ENCODE data around the gene BIK. TPM values are rescaled to one million over a fixed set of nuclear protein-coding genes. Genes with fewer than 3 reads are reported as not detected.
"Not testable (repeated sequence)": the region's sequence is repeated elsewhere in the genome, so short reads cannot be mapped to it uniquely, and the experiment has no call there.

Gene BIK
- total RNA-seq, 1 donor from 2014 or later: not detected

DNA sequence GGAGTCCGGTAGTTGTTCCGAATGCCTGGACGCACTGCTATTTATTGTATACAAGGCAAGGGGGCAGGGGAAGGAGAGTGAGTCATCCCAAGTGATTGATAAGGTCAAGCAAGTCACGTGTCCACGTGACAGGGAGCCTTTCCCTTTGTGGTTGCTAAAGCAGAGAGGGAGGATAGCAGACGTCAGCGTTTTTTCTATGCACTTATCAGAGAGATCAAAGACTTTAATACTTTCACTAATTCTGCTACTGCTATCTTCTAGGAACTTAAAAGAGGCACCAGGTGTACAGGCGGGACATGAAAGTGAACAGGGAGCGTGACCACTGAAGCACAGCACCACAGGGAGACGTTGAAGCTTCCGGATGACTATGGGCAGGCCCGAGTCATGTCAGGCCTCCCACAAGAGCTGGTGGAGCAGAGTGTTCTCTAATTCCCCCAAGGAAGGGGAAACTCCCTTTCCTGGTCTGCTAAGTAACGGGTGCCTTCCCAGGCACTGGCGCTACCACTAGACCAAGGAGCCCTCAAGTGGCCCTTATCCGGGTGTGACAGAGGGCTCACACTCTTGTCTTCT is 6.4 kb upstream of the BIK start:
- not testable (repeated sequence) for DNase-seq (ENCODE audit: low spot score)

DNA sequence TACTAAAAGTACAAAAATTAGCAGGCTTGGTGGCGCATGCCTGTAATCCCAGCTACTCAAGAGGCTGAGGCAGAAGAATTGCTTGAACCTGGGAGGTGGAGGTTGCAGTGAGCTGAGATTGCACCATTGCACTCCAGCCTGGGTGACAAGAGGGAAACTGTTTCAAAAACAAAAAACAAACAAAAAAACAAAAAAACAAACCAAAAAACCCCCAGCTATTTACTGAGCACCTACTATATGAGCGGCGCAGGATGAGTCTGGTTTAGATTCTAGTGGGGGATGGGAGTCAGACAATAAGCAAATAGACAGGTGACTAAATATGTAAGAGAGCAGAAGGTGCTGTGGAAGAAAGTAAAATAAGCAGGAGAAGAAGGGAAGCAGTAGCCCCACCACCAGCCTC is 5.6 kb upstream of the BIK start:
- DNase-seq (ENCODE audit: low spot score): not testable (repeated sequence)

DNA sequence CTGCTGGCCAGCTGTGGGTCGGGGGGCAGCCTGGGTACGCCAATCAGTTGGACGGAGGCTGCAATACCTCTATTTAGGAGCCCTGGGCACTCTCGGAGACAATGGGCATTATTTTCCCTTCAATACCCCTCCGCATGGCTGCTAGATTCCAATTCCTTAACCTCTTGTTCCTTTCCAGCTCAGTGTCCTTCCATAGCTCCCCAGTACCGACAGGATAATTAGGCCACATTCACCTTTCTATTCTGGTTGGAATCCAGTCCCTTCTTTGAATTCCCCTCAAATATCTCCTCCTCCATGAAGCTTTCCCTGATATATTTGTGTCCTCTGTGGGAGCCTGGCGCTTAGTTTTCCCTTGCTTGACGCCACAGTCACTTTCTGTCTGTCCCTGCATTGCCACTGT is 4.2 kb upstream of the BIK start:
- no peak for DNase-seq (ENCODE audit: low spot score)

- no peak for DNase-seq (ENCODE audit: low spot score)
Measured at GRCh38 chr22:43109511-43109910, 1.0 kb upstream of the BIK start.

GRCh38 chr22:43109921-43110443 is 568 bp upstream of the BIK start:
- DNase-seq (ENCODE audit: low spot score): no peak

DNA sequence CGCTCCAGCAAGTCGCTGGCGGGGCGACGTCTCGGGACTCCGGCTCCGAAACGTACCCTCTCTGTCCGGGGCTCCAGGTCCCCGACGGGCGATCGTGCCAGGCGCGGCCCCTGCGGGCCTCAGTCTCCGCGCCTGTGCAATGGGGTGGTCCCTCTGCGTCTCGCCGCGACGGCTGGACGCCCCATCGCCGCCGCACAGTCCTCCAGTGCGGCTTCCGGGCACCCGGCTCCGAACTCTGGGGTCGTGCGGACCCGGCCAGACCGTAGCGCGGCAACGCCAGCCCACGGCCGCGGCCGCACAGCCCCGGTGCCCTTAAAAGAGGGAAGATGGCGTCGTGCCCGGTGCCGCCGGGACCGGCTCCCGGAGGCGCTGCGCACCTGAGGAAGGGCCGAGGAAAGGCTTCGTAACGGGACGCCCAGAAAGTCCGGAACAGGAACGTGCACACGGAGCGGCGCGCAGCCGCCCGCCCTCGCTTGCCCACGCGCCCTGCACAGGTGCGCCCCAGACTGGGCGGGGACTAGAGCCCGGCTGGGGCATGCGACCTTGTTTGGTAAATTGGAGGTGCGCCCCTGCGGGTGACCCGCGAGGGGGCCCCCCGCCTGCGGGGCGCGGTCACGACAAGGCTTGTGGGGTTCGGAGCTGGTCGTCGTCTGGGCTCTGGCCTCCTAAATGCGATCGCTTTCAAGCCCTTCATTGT is 525 bp downstream of the BIK start:
- no peak for DNase-seq (ENCODE audit: low spot score)

GRCh38 chr22:43113526-43114251 is 3.1 kb downstream of the BIK start:
- no peak for DNase-seq (ENCODE audit: low spot score)

DNA sequence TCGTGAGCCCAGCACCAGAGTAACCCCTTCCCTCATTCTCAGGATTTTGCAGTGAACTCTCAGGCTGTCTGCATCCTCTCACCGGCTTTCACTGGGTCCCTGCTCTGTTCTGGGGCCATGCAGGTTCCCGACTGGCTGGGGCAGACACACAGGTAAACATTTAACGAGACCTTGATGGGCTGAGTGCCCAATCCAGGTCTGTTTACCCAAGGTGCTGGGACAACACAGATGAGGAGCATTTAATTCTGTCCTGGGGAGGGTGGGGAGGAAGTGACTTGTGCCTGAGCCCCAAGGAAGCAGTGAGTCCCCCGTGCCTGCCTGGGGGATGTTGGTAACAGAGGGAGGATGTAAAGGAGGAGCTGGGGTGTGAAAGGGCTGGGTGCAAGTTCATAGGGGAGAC is 4.4 kb downstream of the BIK start:
- DNase-seq (ENCODE audit: low spot score): no peak

DNA sequence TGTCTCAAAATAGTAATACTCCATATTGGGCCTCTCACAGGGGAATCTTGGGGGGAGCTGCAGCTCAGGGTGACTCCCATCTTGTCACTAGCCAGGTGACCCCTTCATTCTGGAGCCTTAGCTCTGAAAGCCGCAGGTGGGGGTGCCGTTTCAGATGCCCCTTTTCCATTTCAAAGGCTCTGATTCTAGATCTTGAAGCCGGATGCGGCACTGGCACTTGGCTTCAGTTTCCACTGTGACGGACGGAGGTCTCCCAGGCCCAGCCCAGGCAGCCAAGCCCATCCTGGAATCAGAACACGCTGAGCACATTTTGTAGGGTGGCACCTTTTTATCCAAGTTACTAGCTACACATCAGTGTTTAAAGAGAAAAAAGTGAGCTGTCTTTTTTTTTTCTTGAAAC is 6.4 kb downstream of the BIK start:
- no peak for DNase-seq (ENCODE audit: low spot score)

DNA sequence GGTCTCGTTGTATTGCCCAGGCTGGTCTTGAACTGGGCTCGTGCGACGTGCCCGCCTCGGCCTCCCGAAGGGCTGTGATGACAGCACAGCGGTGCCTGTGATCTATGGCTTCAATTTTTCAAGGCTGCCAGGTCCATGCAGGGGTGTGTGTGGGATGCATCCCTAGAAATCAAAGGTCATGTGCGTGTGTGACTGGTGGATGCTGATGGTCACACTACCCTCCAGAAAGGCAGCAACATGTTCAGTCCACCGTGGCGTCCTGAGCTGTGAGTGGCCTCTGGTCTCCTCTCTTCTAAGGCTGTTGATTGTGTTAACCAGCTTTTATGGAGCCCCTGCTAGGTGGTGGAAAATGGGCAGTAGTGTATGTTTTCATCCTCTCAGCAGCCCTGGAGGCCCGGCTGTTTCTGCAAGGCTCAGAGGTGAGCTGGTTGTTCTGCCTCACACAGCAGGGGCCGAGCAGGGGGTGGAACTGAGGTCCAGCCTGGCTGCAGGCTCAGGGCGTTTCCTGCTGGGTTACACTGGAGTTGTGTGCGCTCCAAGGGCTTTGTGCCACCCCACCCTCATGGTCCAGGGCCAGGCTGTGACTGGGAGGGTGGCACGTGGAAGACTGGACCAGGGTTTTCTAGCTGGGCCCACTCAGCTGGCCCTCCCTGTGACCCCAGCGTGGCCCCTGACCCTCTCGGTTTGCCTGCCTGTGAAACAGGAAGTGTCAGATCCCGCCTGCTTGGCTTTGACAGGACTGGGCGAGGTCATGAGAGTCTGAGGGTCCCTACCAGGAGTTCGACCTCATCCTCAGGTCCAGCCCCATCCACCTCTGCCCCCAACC is 7.7 kb downstream of the BIK start:
- DNase-seq (ENCODE audit: low spot score): no peak

GRCh38 chr22:43118953-43119458 is 8.5 kb downstream of the BIK start:
- no peak for DNase-seq (ENCODE audit: low spot score)

GRCh38 chr22:43126501-43127165 is 16.1 kb downstream of the BIK start:
- DNase-seq (ENCODE audit: low spot score): no peak

- no peak for DNase-seq (ENCODE audit: low spot score)
Measured at GRCh38 chr22:43127166-43127908, 16.8 kb downstream of the BIK start.

- no peak for DNase-seq (ENCODE audit: low spot score)
Measured at GRCh38 chr22:43128116-43128515, 17.6 kb downstream of the BIK start.

DNA sequence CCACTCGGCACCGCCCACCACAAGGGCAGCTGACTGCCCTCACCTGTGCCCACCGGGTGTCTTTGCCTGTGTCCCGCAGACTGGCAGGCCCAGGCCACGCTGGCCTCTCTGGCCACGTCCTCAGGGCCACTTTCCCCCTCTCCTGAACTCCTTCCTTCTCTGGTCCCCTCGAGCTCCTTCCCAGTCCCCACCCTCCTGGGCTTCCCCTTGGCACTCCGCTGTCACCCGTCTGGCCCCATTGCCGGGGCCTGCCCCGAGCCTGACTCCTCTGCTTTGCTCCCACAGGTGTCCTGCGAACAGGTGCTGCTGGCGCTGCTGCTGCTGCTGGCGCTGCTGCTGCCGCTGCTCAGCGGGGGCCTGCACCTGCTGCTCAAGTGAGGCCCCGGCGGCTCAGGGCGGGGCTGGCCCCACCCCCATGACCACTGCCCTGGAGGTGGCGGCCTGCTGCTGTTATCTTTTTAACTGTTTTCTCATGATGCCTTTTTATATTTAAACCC is 18.4 kb downstream of the BIK start:
- DNase-seq (ENCODE audit: low spot score): no peak

GRCh38 chr22:43129426-43130425 is 19.2 kb downstream of the BIK start:
- DNase-seq (ENCODE audit: low spot score): no peak

- DNase-seq (ENCODE audit: low spot score): no peak
Measured at GRCh38 chr22:43131773-43132501, 21.4 kb downstream of the BIK start.

DNA sequence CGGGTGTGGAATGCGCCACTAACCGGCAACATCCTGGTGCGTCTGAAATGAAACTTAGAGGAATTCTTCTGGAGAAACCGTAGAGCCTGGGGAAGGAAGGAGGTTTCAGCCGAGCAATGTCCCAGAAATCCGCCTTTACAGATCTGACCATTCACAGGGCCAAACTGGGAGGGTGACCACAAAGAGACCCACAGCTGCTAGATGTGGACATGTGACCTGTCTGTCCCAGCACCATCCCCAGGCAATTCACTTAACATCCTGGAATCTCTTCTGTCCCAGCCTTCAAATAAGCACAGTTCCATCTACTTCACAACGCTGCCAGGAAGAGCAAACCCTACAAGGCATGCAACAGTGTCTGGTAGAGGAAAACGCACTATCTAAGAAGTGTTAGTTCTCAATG is 22.9 kb downstream of the BIK start:
- DNase-seq (ENCODE audit: low spot score): no peak
